Kidney glomerular epithelial cell (primary cell): ENCODE measurements around the gene COL5A3.

Experiments used
- DNase-seq: peaks from one replicate; lab custom pipeline; 2025; lab: John Stamatoyannopoulos, UW

Gene COL5A3

GRCh38 chr19:10010939-10011338, 635 bp upstream of the COL5A3 start:
- DNase-seq: no peak

DNA sequence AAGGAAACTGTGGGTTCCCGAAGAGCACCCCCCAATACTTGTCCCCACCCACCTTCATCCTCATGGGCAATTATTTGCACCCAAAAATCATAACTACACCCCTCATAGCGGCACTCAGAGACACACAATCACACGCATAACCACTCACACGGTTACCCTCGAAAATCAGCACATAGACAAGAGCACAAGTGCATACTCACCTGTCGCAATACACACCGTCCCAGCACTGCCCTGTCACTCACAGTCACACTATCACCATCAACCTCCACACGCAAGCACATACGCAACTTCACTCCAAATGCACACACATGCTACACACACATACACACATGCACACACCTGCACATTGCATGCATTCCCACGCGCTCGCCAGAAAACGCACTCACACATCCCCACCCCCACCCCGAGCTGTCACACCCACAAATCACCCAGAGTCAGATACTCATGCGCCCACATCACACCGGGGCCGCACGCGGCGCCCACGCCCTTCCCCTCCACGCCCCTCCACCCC, 535 bp downstream of the COL5A3 start:
- no peak for DNase-seq

DNA sequence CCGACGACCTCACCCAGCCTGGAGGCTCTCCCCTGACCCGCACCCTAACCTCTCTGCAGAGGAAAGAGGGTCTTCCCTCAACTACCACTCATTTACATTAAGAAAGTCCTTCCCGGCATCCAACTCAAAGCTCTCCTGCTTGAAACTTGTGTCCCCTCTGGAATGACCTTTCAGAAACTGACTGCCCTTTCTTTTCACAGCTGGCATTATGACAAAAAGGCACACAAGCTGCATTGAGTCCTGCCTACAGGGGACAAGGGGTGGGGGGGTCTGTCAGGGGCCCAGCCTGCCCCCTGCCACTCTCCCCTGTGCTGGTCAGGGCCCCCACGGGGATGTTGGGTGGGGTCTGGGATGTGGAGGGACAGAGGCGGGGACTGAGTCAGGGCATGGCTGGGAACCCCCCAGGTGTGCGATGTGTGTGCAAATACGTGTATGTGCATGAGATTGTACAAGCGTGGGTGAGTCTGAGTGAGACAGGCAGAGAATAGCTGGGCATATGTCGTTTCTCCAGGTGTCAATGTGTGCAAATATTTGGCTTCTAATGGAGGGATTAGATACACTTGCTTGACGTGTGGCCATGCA, 2.0 kb downstream of the COL5A3 start:
- no peak for DNase-seq

GRCh38 chr19:10007371-10008183, 2.7 kb downstream of the COL5A3 start:
- no peak for DNase-seq

DNA sequence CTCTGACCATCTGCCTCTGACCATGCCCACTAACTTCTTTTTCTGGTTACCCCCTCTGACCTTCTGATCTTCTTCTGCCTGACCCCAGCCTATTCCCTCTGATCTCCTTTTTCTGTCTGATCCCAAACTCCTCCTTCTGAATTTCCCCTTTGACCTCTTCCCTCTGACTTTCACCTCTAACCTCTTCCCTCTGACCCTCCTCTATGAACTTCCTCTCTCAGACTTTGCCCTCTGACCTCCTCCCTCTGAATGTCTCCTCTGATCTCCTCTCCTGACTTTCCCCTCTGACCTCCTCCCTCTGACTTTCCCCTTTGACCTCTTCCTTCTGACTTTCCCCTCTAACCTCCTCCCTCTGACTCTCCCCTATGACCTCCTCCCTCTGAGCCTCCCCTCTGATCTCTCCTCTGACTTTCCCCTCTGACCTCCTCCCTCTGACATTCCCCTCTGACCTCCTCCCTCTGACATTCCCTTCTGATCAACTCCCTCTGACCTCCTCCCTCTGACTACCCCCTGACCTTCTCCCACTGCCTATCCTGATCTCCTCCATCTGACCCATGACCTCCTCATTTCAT, 3.5 kb downstream of the COL5A3 start:
- DNase-seq: no peak

GRCh38 chr19:10006335-10006708, 4.0 kb downstream of the COL5A3 start:
- DNase-seq: no peak

DNA sequence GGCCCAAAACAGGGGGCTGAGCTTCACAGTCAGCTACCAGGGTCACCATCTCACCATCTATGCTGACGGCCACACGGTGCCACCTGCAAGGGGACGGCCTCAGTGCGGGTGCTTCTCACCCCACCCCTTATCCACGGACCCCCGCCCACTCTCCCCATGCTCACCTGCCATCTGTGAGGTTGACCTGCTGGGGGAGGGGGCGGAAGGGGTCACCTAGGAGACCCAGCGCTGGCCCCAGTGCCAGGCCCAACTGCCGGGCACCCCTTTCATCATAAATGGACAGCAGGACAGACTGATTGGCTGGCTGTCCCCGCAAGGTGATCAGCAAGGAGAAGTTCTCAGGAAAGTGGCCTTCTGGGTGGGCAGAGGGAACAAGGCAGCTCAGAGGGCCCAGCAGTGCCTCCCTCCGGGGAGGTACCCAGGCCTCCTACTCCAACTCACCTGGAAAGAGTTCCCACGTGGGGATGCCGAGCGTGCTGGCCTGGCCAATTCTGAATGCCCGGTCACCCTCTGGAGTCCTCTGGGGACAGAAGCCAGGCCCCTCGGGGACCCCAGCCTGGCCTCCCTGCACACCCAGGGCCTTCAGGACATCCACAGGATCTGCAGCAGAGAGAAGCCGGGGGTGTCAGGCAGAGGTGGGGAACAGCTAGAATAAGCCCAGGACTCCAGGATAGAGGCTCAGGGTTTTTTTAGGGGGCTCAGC, 4.5 kb downstream of the COL5A3 start:
- DNase-seq: no peak

- no peak for DNase-seq
Measured at GRCh38 chr19:10004617-10005016, 5.7 kb downstream of the COL5A3 start.

GRCh38 chr19:10003271-10003670, 7.0 kb downstream of the COL5A3 start:
- no peak for DNase-seq

GRCh38 chr19:10001899-10002298, 8.4 kb downstream of the COL5A3 start:
- no peak for DNase-seq

DNA sequence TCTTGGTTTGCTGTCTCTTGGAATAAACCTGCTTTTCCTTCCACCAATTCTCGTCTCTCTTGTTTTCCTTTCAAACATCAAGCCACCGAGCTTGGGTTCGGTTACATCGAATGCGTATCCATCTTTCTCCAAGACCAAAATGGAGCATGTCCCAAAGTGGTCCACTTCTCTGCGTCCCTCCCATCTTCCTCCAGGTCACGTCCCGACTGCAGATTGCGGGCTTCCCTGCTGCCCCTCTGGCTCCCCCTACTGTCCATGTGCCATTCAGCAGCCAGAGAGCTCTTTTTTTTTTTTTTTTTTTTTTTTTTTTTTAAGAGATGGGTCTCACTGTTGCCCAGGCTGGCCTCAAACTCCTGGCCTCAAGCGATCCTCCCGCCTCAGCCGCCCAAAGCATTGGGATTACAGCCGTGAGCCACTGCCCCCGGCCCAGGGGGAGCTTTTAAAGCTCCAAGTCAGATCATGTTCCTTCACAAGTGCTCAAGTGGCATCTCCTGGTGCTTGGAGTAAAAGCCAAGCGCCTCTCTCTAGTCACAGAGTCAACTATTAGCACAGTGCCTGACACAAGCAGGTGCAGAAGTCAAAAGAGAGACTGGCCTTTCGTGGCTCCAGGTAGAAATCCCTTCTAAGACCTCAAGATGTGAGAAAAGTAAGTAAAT, 10.0 kb downstream of the COL5A3 start:
- DNase-seq: peak; percentile 16

DNA sequence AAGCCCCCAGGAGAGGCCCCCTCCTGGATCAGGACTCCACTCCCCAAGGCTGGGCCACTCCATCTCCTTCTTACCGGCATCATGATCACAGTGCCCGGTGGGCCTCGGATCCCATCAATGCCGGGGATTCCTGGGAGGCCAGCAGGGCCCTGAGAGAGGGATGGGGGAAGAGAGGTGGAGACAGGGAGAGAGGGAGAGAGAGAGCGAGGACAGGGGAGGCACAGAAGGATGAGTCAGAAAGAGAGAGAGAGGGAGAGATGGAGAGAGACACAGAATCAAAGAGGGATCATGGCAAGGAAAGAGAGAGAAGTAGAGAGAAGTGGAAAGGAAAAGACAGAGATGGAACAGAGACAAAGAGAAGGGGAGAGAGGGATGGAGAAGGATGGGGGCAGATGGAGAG, 13.8 kb downstream of the COL5A3 start:
- DNase-seq: no peak

DNA sequence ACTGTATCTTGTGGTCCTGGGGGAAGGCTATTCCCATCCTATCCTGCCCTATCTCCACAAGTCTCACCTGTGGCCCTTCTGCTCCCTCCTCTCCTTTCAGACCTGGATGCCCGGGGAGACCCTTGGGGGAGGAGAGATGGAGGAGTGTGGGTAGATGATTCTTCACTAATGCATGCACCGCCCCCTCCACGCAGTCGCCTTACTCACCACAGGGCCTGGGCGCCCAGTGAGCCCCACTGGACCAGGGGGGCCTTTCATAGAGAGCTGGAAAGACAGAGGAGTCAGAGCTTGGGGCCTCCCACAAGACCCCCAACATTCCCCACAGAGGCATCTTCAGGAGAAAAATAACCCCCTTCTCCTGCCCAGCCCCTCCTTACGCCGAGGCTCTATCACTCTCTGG, 14.3 kb downstream of the COL5A3 start:
- no peak for DNase-seq

DNA sequence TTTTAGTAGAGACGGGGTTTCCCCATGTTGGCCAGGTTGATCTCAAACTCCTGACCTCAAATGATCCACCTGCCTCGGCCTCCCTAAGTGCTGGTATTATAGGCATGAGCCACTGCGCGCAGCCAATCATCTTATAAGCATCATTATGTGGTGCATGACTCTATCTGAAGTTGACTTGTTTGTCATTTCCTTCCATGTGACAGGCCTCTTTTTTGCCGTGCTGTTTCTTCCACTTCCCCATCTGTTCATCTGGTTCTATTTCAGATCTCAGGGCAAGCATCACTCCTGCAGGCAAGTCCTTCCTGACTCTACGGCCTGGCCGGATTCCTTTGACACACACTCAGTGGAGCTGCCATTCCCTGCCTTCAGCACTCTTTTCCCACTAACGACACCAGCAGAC, 15.2 kb downstream of the COL5A3 start:
- no peak for DNase-seq

- DNase-seq: no peak
Measured at GRCh38 chr19:9991425-9992191, 18.7 kb downstream of the COL5A3 start.

- DNase-seq: no peak
Measured at GRCh38 chr19:9989504-9989903, 20.8 kb downstream of the COL5A3 start.

DNA sequence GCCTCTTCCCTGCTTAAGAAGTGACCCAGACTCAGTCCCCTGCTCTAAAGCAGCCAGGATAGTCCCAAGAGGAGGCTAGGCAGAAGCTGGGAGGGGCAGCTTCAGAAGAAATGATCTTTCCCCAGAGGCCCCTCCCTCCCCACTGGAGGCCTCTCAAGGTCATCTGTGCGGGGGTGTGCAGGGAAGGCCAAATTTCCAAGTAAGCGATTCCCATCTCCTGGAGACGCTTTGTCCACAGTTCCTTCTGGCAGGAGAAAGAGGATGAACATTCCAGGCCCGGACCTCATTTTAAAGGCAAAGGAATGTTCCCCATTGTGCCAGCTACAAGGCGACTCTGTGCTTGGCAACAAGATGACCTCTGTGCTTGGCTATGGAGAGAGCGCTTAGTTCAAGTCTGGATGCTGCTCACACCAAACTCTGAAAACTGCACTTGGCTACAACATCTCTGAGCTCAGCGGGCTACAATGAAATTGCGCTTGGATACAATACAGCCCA, 23.5 kb downstream of the COL5A3 start:
- no peak for DNase-seq

DNA sequence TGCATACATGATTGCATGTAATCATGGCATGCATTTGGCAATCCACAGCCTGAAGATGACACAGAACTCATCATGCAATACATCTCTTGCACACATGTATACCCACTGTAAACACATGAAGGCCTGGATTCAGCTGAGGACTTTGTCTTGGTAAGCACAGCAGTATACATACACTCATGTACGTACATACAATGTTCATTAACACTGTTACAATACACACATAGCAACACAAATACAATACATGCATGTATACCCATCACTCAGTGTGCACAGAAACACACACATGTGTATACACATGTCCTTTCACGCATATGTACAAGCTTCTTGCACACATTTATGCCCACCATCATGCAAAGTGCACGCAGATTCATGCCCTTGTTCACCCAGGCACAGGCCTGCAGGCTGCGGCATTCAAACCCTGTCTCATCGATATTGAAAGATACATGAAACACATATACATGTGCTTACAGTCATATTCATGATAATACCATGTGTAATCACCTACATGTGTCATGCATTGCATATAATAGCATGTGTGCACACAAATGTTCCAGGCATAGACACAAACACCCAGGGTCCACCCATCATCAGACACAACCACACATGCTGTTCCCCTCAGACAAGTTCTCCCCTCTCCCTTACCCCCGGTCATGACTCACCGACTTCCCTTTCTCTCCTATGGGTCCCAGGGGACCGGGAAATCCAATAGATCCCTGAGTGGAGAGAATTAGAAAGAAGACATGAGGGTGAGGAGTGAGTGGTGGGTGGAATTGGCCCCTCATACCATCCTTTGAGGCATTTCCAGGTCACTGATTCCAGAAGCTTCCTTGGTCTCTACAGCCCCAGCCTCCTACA, 28.7 kb downstream of the COL5A3 start:
- no peak for DNase-seq

DNA sequence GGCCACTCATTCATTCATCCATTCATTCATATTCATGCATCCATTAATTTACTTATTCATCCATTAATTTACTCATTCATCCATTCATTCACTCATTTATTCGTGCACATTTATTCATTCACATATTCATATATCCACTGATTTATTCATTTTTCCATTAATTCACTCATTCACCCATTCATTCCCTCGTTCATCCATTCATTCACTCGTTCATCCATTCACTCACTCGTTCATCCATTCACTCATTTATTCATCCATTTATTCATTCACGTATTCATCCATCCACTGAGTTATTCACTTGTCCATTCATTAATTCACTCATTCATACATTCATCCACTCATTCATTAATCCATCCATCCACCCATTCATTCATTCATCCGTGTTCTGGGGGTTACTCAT, 38.2 kb downstream of the COL5A3 start:
- DNase-seq: no peak

DNA sequence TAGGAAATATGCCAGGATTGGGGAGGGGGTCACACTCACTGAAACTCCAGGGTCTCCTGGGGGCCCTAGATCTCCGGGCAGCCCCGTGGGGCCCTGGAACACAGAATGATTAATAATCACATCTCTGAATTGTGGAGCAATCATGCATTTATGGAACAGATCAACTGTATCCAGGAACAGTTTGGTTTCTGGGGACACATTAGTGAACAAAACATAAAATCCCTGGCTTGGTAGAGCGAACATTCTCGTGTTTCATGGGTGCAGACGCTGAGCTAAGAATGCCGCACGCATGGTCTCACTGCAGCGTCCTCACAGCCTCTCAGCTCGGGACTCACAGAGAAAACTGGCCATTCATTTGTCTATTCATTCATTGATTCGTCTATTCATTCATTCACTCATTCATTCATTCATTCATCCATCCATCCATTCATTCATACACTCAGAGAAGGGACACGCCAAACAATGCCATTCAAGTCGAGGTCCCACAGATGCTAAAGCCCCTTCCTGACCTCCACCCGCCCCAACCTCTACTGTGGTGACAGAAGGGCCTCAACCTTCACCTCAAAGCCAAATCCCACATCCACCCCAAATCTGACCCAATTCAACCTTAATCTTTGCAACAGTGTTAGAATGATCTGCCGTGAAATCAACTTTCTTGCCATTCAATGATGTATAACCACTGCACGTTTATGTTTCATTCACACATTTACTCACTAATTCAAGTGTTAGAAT, 39.0 kb downstream of the COL5A3 start:
- no peak for DNase-seq
